Heart left ventricle (tissue), 16 donors: ENCODE data around the gene COMMD3. TPM values are rescaled to one million over a fixed set of nuclear protein-coding genes. Genes with fewer than 3 reads are reported as not detected.

Experiments used
- ATAC-seq, 4 donors: fragments of 200-7000 bp; cut with Tn5 transposase; one replicate each; pipeline ENCODE4 v1.9.1; 2020 to 2022; ENCODE audit warnings: moderate library complexity in 4 of 4, mild to moderate bottlenecking in 3 of 4, moderate number of reproducible peaks in 1 of 4
- DNase-seq, 5 donors: peaks; one replicate each; pipeline ENCODE4 v3.0.0-alpha.2; 2020
- H3K27ac ChIP-seq, 12 donors: fragments of 200-600 bp; sonication (generic) in 4 of 12; one replicate each; pipeline versions ENCODE4 v1.5.0 to v1.8.0; 2016 to 2022; ENCODE audit warnings: mild to moderate bottlenecking in 2 of 12
- H3K27me3 ChIP-seq, 9 donors: fragments of 200-600 bp; sonication (generic) in 2 of 9; one replicate each; pipeline versions ENCODE4 v1.5.1 to v1.8.0; 2016 to 2022; ENCODE audit warnings: mild to moderate bottlenecking in 3 of 9
- H3K36me3 ChIP-seq, 9 donors: fragments of 200-600 bp; sonication (generic) in 2 of 9; one replicate each; pipeline versions ENCODE4 v1.5.0 to v1.8.0; 2018 to 2022; ENCODE audit warnings: mild to moderate bottlenecking in 2 of 9
- H3K4me1 ChIP-seq, 12 donors: fragments of 200-600 bp; sonication (generic) in 4 of 12; one replicate each; pipeline versions ENCODE4 v1.5.0 to v1.8.0; 2016 to 2022; ENCODE audit warnings: mild to moderate bottlenecking in 3 of 12
- H3K4me3 ChIP-seq, 12 donors: fragments of 200-600 bp; sonication (generic) in 4 of 12; one replicate each; pipeline versions ENCODE4 v1.5.0 to v1.8.0; 2017 to 2022; ENCODE audit warnings: mild to moderate bottlenecking in 9 of 12, moderate library complexity in 4 of 12
- H3K9me3 ChIP-seq, 12 donors: fragments of 200-600 bp; sonication (generic) in 4 of 12; one replicate each; pipeline versions ENCODE4 v1.5.0 to v1.8.0; 2016 to 2022; ENCODE audit warnings: mild to moderate bottlenecking in 1 of 12
- POLR2A ChIP-seq, 2 donors: fragments of 450-650 bp; IDR thresholded peaks; one replicate each; pipeline ENCODE4 v1.6.1; 2017; ENCODE audit warnings: antibody characterized with exemption in 2 of 2, mild to moderate bottlenecking in 2 of 2, moderate library complexity in 2 of 2
- WGBS, 4 donors: extraction: QIAGEN DNeasy Blood & Tissue Kit in 2 of 4; methylation state at CpG; one replicate each; pipeline versions ENCODE4 v1.1.5 to v1.1.7; 2013 to 2018; 5-methylcytosine and 5-hydroxymethylcytosine counted together
- intact Hi-C, 10 donors: fragments of 100-400 bp; cut with DNase I; formaldehyde crosslinking; loops; one replicate each; pipeline versions ENCODE4 v1.11.1 to v1.14.2; 2022
- polyA plus RNA-seq, 2 donors: library from polyadenylated mRNA; stranded (reverse); fragments of 200-250 nt; gene quantifications; one replicate each; pipeline ENCODE4 v1.2.3, GENCODE V29; 2013
- total RNA-seq, 9 donors: library from RNA; depleted of rRNA in 2 of 9; stranded (reverse); fragments of >200 nt in 2 of 9; fragmentation: NEBNext Ultra II Directional in 3 of 9; extraction: Animal tissue kit (Norgen Biotek cat#: 25700) in 3 of 9; gene quantifications; one replicate each; pipeline versions ENCODE4 v1.1.0 to v1.2.4, GENCODE V29; 2016 to 2023
- TF ChIP-seq, protein P1 (sequence below), 12 donors: fragments of 200-600 bp; sonication (generic) in 4 of 12; IDR thresholded peaks; one replicate each; pipeline versions ENCODE4 v1.5.0 to v1.8.0; 2018 to 2022; ENCODE audit warnings: antibody characterized with exemption in 12 of 12, mild to moderate bottlenecking in 5 of 12
- donor health status: ischemic (EF 13 %, LVEDD 7.1; RV severe dilation, severe dysfunction).
- donor health status: healthy with polysubstance abuse.
- donor health status: DM: no; HTN: yes; CAD: no.
- donor health status: DM: no; HTN: no; CAD: no.
- donor health status: ischemic (EF 25% LVEDD 6.9; RV normal size, moderate dysfunction).
- donor health status: ischemic (EF 25% LVEDD 5.7; RV mildly dilated, moderate dysfunction).
- donor health status: healthy.
- donor health status: DM: yes; HTN: yes; CAD: no.
- donor health status: ischemic (EF 35%, LVEDD 5.7; RV mildly dilated, moderate dysfunction).
- donor health status: nonischemic (EF 11% LVEDD 7.7; RV severe dilation, severe dysfunction).
- donor health status: DM: yes; HTN: yes; CAD: no.
- donor health status: PGD.
- donor health status: ischemic (EF 29% LVEDD 5.4; RV normal size, mild dysfunction).
- donor health status: nonischemic (EF 23%, LVEDD 6.1; RV moderate dilation, normal function).

Gene COMMD3
- total and polyA plus RNA-seq, 11 donors, result 44.4 to 88.5 (median 74.1) TPM

DNA sequence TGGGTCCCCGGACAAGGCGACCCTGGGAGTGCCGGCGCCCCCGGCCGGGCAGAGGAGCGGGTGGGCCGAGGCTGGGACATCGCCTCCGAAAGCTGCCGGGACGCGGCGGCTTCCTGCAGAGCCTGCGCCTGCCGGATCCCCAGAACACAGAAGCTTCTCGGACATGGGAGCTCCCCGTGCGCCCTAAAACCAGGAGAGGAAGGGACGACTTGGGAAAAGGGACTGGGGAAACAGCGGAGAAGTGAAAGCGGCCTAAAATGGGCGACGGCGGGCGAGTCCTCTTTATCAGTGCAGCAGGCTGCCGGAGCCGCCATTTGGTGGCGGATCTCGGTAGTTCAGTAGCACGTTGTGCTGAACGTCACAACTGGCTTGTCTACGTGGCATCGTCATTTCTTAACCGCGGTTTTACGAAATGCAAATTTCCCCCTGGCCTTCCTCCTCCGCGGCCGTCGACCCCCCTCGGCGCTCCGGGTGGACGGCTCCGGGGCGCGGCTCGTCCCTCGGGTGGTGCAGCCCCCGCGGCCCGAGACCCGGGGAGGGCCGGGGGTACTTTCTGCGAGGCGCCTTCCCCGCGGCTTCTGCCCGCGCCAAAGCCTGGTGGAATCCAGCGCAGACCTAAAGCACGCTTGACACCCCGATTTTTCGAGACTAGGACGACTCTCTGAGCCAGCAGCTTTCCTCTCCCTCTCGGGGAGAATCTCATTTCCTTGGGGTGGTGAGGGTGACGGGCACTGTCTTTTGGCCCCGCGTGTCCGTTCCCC lies 19.2 kb downstream of the COMMD3 start:
- Histone ChIP-seq H3K27me3 (peaks cover 41 to 70% (median 61%) of the 10 kb centered on the region in 9 donors), H3K4me3 (peak overlapping the region; percentile 8 to 65 (median 50)), H3K9me3 (peaks cover 0 to 7% (median 0%) of the 10 kb centered on the region in 12 donors), H3K4me1 (peaks cover 10 to 47% (median 26%) of the 10 kb centered on the region in 12 donors), H3K36me3 (peaks cover 0 to 6% (median 0%) of the 10 kb centered on the region in 9 donors), H3K27ac (no peak overlapping the region)
- ATAC-seq, result peak in 3 of 4 donors; percentile 58 to 64 (median 62)
- TF ChIP-seq POLR2A (IDR thresholded peaks at IDR 0.05), result no peak
- TF ChIP-seq, protein P1, sequence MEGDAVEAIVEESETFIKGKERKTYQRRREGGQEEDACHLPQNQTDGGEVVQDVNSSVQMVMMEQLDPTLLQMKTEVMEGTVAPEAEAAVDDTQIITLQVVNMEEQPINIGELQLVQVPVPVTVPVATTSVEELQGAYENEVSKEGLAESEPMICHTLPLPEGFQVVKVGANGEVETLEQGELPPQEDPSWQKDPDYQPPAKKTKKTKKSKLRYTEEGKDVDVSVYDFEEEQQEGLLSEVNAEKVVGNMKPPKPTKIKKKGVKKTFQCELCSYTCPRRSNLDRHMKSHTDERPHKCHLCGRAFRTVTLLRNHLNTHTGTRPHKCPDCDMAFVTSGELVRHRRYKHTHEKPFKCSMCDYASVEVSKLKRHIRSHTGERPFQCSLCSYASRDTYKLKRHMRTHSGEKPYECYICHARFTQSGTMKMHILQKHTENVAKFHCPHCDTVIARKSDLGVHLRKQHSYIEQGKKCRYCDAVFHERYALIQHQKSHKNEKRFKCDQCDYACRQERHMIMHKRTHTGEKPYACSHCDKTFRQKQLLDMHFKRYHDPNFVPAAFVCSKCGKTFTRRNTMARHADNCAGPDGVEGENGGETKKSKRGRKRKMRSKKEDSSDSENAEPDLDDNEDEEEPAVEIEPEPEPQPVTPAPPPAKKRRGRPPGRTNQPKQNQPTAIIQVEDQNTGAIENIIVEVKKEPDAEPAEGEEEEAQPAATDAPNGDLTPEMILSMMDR (IDR thresholded peaks at IDR 0.05), result peak in 4 of 12 donors; percentile 9 to 25 (median 18)
- intact Hi-C loops, result no loop called here
- 1 to 4% (median 2%) methylated on average over 34 to 71 of the region's 71 CpGs for WGBS, 4 donors
- peak in 4 of 5 donors; percentile 32 to 65 (median 50) for DNase-seq

DNA sequence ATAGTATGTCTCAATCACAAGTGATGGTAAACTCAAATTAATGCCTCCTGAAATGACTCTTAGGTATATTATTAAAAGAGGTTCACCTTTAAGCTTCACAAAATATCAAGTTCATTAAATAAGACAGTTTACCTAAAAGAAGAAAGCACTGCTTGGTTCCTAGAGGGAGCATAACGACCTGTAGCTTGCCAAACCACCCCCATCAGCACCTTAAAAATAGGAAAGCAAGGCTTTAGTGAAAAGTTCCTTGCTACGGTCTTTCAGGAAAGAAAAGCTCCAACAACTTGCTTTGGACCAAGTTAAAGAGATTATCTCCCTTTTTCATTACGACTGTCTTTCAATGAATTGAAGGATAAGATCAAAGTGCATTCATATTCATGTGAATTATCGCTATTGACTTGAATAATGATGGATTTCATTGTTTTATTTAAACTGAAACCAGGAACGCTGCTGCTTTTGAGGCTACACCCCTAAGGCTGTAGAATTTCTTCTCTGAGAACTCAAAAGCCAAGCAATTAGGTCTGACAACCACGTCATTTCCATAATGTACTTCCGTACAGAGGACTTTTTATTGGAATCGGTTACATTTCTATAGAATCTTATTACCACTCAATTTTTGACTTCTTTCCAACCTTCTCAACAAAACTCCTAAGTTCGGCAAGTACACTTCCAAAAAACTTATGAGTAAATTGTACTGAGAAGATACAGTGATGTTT lies 22.2 kb downstream of the COMMD3 start:
- peaks cover 53 to 89% (median 83%) of the 10 kb centered on the region in 9 donors for H3K27me3 ChIP-seq
- ATAC-seq (no peak), DNase-seq (no peak)
- TF ChIP-seq, protein P1 (IDR thresholded peaks at IDR 0.05), result no peak
- TF ChIP-seq POLR2A (IDR thresholded peaks at IDR 0.05), result no peak
- intact Hi-C loops, result no loop called here
- 14 to 24% (median 20%) methylated on average over 9 of the region's 9 CpGs for WGBS, 4 donors
- no peak overlapping the region for H3K4me3 ChIP-seq
- peaks cover 0 to 7% (median 0%) of the 10 kb centered on the region in 12 donors for H3K9me3 ChIP-seq
- H3K27ac ChIP-seq, result no peak overlapping the region
- H3K4me1 ChIP-seq, result peaks cover 10 to 54% (median 30%) of the 10 kb centered on the region in 12 donors
- no peaks in the 10 kb centered on the region for H3K36me3 ChIP-seq

DNA sequence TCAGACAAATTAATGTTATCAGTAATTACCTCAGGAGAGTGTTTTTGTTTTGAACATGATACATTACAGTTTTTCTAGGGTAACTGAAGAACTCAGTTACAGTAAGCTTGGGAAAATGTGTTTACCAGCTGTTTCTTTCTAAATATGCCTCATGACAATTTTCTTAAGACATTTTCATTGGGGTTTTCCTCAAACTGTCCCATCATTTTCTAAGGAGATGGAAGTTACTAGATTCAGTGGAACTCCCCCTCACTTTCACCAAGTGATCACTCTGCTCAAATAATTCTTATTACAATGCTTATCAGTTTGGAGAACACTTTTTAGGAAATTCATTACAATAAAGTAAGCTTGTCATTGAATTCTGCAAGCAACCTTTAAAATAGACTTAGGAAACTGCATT lies 22.7 kb downstream of the COMMD3 start:
- Histone ChIP-seq H3K27me3 (peaks cover 56 to 91% (median 83%) of the 10 kb centered on the region in 9 donors), H3K4me1 (peaks cover 10 to 48% (median 30%) of the 10 kb centered on the region in 12 donors), H3K27ac (no peak overlapping the region), H3K4me3 (no peak overlapping the region), H3K36me3 (no peaks in the 10 kb centered on the region), H3K9me3 (peaks cover 0 to 5% (median 0%) of the 10 kb centered on the region in 12 donors)
- intact Hi-C loops, result no loop called here
- no peak for ATAC-seq
- TF ChIP-seq, protein P1 (IDR thresholded peaks at IDR 0.05), result no peak
- no peak for TF ChIP-seq POLR2A (IDR thresholded peaks at IDR 0.05)
- no peak for DNase-seq
